BE2C (cell line): ENCODE data around the gene MTA3.

ENCODE experiments used
- DNase-seq: peaks from one replicate; pipeline ENCODE4 v3.0.0-alpha.2; 2020
- H3K27me3 ChIP-seq: fragments of 250-450 bp; sonication (Bioruptor Pico); 2 replicates; pipeline ENCODE4 v1.5.1; 2020; ENCODE audit warnings: mild to moderate bottlenecking
- H3K36me3 ChIP-seq: fragments of 250-450 bp; sonication (Bioruptor Pico); 2 replicates; pipeline ENCODE4 v1.5.1; 2020; ENCODE audit warnings: mild to moderate bottlenecking
- H3K4me1 ChIP-seq: fragments of 250-450 bp; sonication (Bioruptor Pico); 2 replicates; pipeline ENCODE4 v1.5.1; 2020
- H3K4me3 ChIP-seq: 2 replicates; pipeline ENCODE4 v1.5.1; 2011; ENCODE audit warnings: low read depth, low read length
- H3K9me3 ChIP-seq: fragments of 250-450 bp; sonication (Bioruptor Pico); 2 replicates; pipeline ENCODE4 v1.5.1; 2020
- CTCF ChIP-seq: IDR thresholded peaks from 2 replicates; pipeline ENCODE4 v1.5.1; 2012; ENCODE audit warnings: mild to moderate bottlenecking, low read depth, low read length

MTA3 gene

DNA sequence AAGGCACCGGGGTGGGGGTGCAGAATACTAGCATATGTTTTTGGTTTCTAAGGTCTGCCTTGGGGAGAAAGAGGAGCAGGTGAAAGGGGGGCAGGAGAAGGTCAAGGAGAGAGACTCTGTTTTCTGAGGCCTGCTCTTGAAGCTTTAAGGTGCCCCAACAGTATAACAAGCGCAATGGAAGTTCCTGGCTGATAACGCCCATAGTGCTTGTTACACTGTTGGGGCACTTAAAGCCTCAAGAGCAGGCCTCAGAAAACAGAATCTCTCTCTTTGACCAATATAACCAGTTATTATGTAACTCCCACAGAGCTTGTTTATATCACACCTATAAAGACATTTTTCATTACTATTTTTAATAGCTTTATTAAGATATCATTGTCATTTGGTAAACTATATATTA lies 179.0 kb downstream of the MTA3 start:
- DNase-seq = no peak
- Histone ChIP-seq H3K4me3 (no peak overlapping the region), H3K27me3 (no peaks in the 10 kb centered on the region), H3K9me3 (no peaks in the 10 kb centered on the region), H3K4me1 (no peaks in the 10 kb centered on the region), H3K36me3 (no peaks in the 10 kb centered on the region)
- TF ChIP-seq CTCF = no peak

DNA sequence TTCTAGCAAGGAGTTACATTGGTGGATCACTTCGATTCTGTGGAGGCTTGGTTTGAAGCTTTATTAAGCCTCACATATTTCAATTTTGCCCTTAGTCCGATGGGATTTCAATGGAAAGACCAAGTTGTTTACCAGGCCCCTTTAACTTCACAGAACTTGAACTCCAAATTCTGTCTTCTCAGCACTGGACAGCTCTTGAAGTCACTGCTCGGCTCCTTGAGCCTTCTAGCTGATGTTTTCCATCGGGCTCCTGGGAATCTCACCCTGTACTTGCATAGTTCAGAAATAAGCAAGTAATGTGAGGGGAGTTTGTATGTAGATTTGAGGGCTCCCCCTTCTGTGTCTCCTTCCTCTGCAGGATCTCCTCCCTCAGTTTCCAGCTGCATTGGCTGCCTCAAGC lies 180.4 kb downstream of the MTA3 start:
- Histone ChIP-seq H3K9me3 (no peaks in the 10 kb centered on the region), H3K36me3 (no peaks in the 10 kb centered on the region), H3K4me1 (no peaks in the 10 kb centered on the region), H3K27me3 (no peaks in the 10 kb centered on the region), H3K4me3 (no peak overlapping the region)
- DNase-seq = no peak
- TF ChIP-seq CTCF = no peak

- Histone ChIP-seq H3K9me3 (no peaks in the 10 kb centered on the region), H3K27me3 (no peaks in the 10 kb centered on the region), H3K4me1 (no peaks in the 10 kb centered on the region), H3K36me3 (no peaks in the 10 kb centered on the region), H3K4me3 (no peak overlapping the region)
- TF ChIP-seq CTCF = no peak
- DNase-seq = no peak
Observed at GRCh38 chr2:42752314-42752713, 183.9 kb downstream of the MTA3 start.

- no peaks in the 10 kb centered on the region; the same call in 1 of the 2 replicates for H3K36me3 ChIP-seq
- no peaks in the 10 kb centered on the region for H3K4me1 ChIP-seq
- H3K27me3 ChIP-seq = no peaks in the 10 kb centered on the region
- H3K9me3 ChIP-seq = no peaks in the 10 kb centered on the region
- DNase-seq = no peak
- no peak overlapping the region for H3K4me3 ChIP-seq
- TF ChIP-seq CTCF = no peak
Observed at GRCh38 chr2:42752816-42753813, 184.7 kb downstream of the MTA3 start.

DNA sequence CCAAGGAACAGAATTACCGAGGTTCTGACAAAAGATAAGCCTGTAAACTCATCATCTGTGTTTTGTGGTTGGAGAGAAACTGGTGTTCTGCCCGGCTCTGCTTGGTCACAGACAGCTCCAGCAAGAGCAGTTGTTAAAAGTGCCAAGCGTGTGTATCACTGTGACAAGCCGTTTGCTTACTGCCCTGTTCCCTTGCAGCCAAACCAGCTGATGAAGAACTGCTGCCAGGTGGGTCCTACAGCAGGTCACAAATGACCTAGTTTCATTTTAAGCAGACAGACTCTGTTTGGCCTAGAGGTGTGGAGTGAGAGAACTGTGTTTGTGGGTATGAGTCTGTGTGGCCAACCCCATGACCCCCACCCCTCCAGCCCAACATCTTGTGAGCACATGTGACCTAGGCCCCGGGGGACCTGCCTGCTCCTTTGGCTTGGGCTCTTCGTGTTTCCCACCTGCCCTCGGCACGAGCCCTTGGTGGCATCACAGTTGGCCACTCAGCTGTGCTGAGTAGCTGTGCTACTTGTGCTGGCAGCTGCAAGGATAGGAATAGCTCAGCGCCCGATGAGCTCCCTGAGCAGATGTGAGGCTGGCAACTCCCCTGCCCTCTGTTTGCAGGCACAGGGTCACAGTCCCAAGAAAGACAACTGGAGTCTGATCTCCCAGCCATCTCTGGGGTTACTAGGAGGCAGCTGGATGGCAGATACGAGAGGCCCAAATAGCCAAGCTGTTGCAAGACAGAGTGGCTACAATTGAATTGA lies 185.8 kb downstream of the MTA3 start:
- TF ChIP-seq CTCF = no peak
- H3K27me3 ChIP-seq = no peaks in the 10 kb centered on the region
- no peaks in the 10 kb centered on the region for H3K9me3 ChIP-seq
- no peaks in the 10 kb centered on the region; the same call in 1 of the 2 replicates for H3K36me3 ChIP-seq
- no peak overlapping the region for H3K4me3 ChIP-seq
- H3K4me1 ChIP-seq = no peaks in the 10 kb centered on the region
- DNase-seq = no peak
